HG03439 (cell line): Measurements from ENCODE around the gene TMEM54.

Source experiments
- ATAC-seq: cut with Tn5 transposase; IDR thresholded peaks from one replicate; pipeline ENCODE4 v1.9.1; 2021; ENCODE audit warnings: mild to moderate bottlenecking, moderate library complexity; ENCODE audit not compliant: unreplicated experiment

The TMEM54 gene

GRCh38 chr1:32895325-32896215, 5.6 kb downstream of the TMEM54 start:
- ATAC-seq = no peak

- no peak for ATAC-seq
Observed at GRCh38 chr1:32894681-32895080, 6.5 kb downstream of the TMEM54 start.

- ATAC-seq = no peak
Observed at GRCh38 chr1:32894019-32894600, 7.1 kb downstream of the TMEM54 start.

GRCh38 chr1:32893198-32894018, 7.8 kb downstream of the TMEM54 start:
- no peak for ATAC-seq

GRCh38 chr1:32892368-32893197, 8.6 kb downstream of the TMEM54 start:
- ATAC-seq = no peak

DNA sequence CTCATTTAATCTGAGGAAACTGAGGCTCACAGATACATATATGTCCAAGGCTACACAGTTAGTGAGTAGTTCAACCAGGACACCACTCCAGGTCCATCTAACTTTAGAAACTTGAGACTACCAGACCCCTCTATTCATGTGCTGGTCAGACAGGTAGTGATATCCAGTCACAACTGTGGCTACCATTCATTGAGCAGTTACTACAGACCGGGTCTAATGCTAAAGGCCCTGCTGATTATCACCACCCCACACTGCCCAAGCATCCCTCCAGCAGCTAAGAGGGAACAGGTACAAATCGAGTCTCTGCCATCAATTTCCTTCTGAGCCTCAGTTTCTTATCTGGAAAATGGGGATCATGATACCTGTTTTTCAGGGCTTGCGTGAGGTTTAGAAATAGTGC, 9.6 kb downstream of the TMEM54 start:
- no peak for ATAC-seq

- ATAC-seq = no peak
Observed at GRCh38 chr1:32891241-32891570, 10.0 kb downstream of the TMEM54 start.

- ATAC-seq = no peak
Observed at GRCh38 chr1:32890516-32891240, 10.5 kb downstream of the TMEM54 start.

DNA sequence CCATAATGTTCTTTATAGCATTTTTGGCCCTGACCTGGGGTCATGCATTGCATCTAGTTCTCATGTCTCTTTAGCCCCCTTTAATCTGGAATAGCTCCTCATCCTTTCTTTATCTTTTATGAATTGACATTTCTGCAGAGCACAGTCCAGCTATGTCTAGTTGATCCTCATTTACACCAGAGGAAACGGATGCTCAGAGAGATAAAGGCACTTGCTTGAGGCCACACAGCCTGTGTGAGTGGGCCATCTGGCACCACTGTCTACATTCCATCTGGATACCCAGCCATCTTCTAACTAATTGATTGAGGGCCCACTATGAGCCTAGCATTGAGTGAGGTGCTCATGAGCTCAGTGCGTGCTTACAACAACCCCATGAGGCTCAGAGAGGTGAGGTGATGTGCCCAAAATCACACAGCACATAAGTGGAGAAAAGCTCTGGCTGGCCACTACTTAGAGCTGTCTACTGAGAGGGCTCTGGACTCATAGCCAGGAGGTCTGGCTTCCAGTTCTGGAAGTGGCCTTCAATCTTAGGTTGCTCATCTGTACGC, 11.4 kb downstream of the TMEM54 start:
- no peak for ATAC-seq

DNA sequence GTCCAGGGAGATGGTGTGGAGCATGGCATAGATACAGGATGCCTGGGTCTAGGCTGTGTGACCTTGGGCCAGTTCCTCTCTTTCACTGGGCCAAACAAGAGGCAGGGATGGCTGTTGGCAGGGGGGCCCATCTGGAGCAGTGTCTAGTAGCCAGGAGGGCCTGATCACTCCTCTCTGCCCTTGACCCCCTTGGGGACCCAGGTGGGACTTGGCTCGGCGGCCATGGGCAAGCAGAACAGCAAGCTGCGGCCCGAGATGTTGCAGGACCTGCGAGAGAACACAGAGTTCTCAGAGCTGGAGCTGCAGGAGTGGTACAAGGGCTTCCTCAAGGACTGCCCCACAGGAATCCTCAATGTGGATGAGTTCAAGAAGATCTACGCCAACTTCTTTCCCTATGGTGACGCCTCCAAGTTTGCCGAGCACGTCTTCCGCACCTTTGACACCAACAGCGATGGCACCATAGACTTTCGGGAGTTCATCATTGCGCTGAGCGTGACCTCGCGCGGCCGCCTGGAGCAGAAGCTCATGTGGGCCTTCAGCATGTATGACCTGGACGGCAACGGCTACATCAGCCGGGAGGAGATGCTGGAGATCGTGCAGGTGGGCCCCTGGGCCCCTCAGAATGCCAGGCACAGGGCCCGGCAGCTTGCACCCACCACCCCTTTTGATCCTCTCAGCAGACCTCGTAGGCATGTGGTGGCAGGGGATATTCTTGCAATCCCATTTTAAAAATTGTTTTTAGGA, 12.3 kb downstream of the TMEM54 start:
- ATAC-seq = no peak

DNA sequence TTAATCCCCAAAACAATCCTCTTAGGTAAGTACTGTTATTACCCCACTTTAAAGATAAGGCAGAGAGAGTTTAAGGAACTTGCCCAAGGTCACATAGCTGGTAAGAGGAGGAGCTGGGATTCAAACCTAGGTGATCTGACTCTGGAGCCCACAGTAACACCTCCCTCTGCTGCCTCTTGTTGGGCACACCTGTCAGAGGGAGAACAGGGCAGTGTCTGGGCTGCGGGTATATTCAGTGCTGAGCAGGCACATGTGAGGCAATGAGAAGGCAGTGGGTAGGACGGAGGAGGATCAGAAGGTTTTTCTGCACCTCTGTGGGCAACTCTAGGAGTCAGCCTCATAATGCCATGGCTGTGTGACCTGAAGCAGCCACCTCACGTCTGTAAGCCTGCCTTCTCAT, 13.1 kb downstream of the TMEM54 start:
- ATAC-seq = no peak

DNA sequence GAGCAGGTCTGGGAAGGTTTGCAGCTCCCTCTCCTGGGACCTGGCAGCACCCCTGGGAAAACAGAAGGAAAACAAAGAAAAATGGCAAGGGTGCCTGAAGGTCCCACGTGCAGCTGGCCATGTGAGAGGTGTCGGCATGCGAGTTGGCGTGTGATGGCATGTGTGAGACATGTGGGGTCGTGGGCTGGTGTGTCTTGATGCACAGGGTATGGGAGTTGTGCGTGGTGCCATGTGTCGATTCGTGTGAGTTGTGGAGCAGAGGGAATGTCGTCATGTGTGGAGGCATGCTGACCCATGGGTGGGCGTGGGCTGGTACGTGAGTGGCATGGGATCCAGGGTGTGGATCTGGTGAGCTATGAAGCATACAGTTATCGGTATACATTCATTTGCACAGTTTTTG, 13.6 kb downstream of the TMEM54 start:
- no peak for ATAC-seq

- no peak for ATAC-seq
Observed at GRCh38 chr1:32886828-32887414, 14.3 kb downstream of the TMEM54 start.

DNA sequence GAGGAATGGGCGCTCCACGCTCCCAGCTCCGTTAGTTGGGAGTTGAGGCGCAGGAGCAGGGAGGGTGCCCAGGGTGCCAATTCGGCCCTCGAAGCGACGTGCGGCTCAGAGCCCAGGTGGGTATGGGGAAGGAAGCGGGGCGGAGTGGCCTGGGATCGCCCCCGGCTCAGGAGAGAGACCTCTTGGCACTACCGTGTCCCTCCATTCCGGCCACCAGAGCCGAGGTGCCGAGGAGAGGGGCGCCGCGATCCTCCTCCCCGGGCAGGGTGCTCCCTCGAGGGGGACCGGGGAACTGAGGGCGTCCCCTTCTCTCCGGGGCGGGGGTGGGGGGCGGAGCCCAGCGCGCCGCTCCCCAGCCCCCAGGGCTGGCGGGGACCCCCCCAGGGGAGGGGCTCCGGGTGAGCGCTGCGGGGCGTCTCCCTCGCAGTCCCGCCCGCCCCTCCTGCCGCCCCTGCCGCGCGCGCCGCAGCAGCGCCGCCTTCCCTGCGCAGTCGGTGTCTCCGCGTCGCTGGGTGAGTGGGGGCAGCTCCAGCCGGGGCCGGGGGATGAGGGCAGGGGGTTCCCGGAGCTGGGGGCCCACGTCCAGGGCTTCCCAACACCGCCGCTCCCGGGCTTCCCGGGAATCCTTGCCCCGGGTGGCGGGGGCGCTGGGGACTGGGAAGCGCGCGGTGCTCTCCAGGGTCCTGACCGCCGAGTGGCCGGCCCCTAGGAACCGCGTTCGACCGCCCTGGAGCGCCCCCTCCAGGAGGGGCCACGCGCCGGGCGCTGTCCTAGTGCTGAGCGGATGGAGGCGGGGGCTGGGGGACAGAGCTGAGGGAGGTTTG, 15.0 kb downstream of the TMEM54 start, which contains the start of gene HPCA:
Gene HPCA, plus strand, starts transcription at position 488 of the 824 bp plus-strand sequence. CDS start 2,408 bp downstream, outside the sequence.
- ATAC-seq = no peak

DNA sequence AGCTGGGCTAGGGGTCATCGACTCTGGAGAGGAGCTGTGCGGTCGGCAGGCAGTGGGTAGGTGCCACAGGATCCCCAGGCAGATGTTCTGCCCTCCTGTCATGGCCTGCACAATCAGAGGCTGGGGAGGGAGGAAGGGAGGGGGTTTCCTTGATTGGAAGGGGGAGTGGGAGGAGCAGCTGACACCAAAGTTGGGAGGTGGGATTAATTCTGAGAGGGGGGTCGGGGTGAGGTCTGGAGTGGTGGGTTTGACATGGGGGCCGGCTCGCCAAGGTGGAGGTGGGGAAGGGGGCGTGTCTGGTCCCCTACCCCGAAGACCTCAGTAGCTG, 15.5 kb downstream of the TMEM54 start:
- no peak for ATAC-seq

DNA sequence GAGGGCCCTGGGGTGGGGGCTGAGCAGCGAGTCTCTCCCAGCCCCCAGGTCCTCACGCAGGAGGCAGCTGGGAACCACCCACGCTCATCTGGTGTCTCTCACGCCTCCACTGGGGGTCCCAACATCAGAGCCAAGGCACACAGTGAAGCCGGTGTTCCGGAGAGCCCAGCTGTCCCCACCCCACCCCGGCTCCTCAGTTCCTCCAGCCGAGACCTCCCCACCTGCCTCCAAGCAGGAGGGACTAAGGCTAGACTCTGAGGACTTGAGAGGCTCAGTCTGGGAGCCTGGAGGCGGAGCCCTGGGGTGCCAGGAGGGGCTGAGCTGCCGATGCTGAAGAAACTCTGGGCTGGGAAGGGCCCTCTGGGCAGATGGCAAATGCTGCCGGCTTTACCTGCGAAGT, 16.5 kb downstream of the TMEM54 start:
- no peak for ATAC-seq

DNA sequence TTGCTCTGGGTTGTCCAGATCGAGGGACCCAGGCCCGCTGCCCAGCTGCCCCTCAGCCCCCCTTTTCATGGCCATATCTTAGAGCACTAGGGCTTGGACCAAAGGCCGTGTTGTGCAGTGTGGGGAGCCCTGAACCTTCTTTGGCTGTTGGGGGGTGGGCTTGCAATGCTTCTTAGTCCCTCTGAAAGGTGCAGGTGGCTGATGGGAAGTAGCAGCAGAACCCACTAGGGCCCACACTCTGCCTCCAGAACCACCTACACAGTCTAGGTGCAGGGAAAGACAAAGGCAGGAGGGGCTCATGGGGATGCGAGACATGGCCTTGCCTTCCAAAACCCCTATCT, 17.2 kb downstream of the TMEM54 start:
- ATAC-seq = no peak

DNA sequence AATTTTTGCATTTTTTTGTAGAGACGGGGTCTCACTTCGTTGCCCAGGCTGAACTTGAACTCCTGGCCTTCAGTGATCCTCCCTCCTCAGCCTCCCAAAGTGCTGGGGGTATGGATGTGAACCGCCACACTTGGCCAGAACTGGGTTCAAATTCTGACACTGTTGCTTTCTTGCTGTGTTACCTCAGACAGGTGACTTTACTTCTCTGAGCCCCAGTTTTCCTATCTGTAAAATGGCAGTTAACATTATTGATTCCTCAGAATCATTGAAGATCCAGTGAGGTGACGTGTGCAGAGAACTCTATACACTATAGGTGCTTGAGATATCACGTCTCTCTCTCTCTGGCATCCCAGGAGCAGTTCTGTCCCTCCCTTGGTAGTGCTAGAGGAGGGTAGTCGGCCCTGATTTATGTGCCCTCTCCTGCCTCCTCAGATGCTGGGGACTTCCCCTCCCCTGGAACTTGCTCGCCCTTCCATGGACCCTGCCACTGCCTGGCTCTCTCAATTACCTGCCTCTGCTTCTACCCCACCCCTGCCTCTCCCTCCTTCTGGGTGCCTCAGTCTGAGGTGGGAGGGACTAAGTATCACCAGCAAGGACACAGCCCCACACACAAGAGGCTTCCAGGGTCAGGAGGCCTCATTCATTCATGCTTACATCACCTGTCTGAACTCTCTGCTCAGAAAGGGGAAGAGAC, 17.7 kb downstream of the TMEM54 start:
- ATAC-seq = no peak
